Stimulated activated CD4-positive, alpha-beta T cell treated with anti-CD3 and anti-CD28 coated beads, Interleukin-12 subunit alpha, Interleukin-12 subunit beta, amount 100 ng/mL, for 4 hours (primary cell): ENCODE results near the gene UPP2.

Experiments used
- DNase-seq: peaks from one replicate; pipeline ENCODE4 v3.0.0-alpha.2; 2020

UPP2 gene

DNA sequence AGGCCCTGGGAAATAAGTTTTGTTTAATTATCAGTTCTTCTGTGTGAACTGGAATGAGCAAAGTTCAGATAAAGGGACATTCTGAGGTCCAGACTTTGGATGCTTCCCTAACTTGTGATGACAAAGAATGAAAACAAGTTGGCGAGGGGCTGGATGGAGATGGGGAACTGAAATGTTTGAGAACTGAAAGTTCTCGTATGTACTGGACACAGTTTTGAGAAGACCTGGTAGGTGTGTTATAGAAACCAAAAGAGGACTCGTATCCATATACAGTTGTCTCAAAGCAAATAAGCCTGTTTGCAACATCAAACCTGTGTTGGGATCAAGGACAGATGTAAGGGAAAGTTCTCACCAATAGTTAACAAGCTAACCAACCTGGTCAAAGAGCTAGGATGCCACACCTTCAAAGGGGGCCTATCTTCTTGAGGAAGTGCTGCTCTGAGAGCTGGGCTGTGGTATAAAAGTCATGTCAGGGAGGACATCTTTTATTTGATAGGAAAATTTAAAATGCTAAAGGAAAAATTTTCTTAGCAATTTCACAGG, at the start of gene UPP2:
Gene UPP2 (plus strand): TSS at position 493 of the 543 bp plus-strand sequence. CDS start 188 bp downstream, outside the sequence.
- DNase-seq = no peak

DNA sequence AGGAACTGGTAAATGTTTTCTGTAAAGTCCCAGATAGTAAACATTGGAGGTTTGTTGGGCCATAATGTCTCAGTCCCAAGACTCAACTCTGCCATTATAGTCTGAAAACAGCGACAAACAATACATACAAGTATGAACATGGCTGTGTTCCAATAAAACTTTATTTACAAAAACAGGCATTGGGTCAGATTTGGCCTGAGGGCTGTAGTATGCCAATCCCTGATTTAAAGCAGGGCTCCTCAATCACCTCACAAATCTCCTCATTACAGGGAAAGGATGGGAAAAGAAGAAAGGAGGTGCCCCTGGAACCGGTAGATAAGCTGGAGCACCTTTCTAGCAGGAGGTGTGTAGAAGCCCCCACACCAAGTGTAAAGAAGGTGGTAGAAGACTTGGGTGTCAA, 48.9 kb upstream of the UPP2 start:
- no peak for DNase-seq

DNA sequence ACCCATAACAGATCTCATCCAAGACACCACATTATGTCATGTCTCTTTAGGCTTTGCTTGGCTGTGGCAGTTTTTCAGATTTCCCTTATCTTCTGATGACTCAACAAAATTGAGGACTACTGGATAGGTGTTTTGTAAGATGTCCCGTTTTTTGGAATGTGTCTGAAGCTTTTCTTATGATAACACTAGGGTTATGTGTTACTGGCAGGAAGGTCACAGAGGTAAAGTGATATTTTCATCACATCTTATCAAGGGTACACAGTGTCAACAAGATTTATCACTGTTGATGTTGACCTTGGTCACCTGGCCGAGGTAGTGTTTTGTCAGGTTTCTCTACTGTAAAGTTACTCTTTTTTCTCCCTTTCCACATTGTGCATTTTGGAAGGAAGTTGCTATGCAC, 44.8 kb upstream of the UPP2 start:
- DNase-seq = no peak

DNA sequence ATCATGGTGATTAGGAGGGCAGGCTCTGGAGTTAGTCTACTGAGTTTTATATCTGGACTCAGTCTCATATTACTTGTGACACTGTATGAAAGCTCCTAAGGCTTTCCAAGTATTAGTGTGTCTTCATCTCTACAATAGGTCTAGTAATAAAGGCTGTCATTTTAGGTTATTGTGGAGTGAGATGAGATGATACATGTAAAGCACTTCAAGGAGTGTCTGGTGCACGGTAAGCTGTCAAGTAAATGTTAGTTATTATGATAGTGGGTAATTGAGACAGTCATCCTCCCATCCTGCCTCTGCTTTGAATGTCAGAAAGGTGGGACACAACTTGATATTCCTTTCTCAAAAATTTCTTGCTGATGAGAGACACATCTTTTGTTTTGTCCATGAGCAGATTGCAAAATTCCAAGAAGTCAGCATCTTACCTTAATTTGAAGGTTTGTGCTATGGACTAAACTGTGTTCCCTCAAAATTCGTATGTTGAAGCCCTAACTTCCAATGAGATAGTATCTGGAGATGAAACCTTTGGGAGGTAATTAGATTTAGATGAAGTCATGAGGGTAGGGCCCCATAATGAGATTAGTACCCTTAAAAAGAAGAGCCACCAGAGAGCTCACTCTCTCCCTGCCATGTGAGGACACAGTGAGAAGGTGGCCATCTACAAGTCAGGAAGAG, 41.4 kb upstream of the UPP2 start:
- DNase-seq = no peak

DNA sequence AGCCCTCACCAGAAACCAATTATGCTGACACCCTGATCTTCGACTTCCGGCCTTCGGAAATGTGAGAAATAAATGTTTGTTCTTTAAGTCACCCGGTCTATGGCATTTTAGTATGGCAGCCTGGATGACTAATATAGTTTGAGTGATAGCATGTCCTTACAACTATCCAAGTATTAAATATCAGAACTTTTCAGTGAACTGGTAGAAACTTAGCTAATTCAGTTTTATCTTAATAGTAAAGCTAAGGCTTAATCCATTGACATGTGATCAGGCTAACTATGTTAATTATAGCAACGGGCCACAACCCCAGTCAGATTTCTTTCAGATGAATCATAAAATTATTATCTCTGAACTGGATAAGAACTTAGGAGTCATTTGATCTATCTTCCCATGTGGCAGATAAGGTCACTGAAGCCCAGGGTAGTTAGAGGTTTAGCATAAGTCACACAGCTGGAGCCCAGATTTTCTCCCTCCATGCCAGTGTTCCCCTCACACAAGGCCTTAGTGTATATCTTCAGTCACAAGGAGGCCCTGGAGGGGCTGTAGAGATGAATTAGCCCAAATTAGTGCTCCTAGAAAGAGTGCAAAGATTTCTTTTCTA, 40.7 kb upstream of the UPP2 start:
- DNase-seq = no peak

DNA sequence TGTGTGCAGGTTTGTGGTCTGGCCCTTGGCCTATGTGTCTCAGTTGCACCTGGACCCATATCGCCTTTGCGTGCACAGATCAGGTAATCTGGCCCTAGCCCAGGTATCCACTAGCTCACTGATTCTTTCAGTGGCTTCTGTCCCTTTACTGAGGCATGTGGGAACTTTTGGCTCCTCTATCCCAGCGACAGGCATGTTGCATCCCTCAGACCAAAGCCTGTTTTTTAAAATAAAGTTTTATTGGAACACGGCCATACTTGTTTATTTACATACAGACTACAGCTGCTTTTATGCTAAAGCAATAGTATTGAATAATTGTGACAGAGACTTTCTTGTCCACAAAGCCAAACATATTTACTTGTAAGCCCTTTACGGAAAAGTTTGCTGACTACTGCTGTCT, 39.9 kb upstream of the UPP2 start:
- DNase-seq = no peak

DNA sequence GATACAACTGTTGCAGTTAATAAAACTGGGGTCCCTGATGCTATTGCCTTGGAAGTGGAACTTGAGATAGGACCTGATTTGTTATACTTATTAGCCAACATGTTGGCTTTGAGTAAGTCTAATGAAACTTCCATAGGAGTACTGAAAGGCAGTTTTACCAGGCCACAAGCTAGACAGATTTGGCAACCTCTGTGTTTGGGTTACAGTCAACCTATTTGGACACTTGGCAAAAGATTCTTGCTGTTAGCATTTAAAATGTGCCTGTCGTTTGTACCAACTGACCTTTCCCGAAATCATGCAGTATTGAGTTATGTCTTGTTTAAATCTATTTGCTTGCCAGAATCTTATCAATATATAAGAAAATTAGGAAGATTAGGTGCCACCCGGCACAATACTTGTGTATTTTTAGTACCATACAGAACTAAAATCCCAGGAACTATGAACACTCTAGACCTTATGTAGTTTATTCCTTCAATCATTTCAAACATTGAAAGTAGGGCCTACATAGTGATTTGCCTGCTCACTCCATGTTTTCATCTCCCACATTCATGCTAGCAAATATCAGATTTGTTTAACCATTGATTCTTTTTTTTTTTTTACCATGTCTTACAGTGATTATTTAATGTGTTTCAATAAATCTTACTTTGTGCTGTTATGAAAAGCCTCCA, 35.5 kb upstream of the UPP2 start:
- DNase-seq = no peak

DNA sequence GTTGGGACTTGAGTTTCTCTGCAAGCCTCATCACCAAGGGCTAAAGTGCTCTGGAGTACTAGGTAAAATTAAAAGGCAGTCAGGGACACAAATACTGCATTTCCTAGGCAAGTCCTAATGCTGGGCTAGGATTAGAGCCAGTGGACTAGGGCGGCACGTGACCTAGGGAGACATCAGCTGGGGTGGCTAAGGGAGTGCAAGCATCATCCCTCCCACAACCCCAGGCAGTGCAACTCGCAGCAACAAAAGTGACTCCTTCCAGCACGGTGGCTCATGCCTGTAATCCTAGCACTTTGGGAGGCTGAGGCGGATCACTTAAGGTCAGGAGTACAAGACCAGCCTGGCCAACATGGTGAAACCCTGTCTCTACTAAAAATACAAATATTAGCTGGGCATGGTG, 30.7 kb upstream of the UPP2 start:
- DNase-seq = no peak

DNA sequence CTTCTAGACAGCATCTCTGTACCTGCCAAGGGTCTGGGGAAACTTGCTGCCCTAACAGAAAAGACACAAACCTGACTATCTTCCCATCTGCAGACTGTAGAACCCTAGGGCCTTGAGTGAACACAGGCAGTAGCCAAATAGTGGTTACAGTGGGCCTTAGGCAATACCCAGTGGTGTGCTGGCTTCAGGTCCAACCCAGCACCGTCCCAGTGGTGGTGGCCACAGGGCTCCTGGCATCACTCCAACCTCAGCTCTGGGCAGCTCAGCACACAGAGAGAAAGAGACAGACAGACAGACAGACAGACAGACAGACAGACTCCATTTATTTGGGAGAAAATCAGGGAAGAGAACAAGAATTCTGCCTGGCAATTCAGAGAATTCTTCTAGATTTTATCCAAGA, 29.3 kb upstream of the UPP2 start:
- DNase-seq = no peak

DNA sequence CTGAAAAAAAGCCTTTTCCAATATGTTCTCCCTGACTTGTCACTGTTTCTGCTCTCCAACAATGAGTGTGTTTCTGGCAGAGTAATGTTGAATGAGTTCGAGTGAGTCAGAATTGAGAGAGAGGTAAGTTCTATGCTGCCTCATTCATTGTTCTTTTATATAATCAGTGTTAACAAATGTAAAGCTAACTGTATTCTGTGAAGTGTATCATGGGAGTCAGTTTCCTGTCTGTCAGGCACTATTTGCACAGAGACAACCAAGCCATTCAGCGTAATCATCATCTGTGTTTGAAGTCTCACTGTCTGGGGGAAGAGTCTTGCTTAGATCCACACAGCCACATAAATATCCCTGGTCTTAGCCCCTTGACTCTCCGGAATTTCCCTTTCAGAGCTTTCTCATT, 22.0 kb upstream of the UPP2 start:
- no peak for DNase-seq

DNA sequence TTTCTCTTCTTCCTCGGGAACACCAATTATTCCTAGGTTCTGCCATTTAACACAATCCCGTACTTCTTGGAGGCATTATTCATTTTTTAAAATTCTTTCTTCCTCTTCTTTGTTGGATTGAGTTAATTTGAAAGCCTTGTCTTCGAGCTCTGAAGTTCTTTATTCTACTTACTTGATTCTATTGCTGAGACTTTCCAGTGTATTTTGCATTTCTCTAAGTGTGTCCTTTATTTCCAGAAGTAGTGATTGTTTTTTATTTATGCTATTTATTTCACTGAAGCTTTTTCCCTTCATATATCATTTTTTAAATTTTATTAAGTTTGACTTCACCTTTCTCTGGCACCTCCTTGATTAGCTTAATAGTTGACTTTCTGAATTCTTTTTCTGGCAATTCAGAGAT, 13.6 kb upstream of the UPP2 start:
- DNase-seq = no peak

DNA sequence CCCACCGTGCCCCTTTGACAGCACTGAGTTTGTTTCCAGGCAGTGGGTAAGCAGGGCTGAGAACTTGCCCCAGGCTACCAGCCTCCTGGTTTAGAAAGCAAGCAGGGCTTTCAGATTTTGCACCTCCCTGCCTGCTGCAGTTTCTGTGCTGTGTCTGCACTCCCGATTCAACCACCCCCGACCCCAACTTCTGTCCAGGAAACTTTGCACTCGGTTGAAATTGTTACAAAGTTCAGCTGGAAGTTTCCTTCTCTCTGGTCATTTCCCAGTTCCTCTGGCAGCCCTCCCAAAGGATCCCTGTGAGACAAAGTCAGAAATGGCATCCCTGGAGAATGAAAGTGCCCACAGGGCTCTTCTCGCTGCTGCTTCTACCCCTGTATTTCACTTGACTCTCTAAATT, 12.4 kb upstream of the UPP2 start:
- DNase-seq = no peak

DNA sequence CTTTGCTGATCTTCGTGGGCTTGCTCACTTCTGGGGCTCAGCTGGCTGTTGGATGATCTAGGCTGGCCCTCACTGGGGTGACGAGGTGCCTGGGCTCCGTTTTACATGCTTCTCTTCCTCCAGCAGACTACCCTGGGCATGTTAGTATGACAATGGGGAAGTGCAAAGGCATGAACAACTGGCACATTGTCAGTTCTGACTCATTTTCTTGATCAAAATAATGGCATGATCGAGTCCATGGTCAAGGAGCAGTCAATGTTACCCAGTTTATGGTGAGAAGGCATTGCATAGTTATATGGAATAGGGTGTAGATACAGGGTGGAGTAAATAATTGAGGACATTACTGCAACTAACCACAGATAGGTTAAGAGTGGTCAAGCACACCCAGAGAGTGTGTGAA, 10.0 kb upstream of the UPP2 start:
- DNase-seq = no peak

DNA sequence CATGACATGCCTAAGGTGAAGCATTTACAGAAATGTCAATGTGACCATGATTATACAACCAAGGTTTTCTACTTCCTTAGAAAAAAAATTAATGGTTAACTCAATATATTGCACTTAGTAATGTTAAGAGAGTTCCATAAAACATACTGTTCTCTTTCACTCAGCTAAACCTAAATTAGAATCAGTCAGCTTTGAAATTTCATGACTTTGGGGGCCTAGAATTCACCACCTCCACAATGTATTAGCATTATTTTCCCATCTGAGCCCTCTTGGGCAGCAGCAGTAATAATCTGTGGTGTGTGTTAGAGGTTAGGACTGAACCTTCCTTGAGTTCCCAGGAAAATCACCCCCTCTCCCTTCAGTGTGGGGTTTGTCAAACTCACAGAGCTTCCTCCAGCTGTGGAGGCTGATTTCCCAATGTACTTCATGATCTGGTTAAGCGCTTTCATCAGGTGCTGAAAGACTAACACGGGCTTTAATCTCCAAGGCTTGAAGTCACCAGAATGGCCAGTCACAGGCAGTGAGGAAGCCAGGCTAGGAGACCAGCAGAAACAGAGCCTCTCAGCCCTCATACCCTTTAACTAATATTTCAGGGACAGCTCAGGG, 7.1 kb upstream of the UPP2 start:
- no peak for DNase-seq

DNA sequence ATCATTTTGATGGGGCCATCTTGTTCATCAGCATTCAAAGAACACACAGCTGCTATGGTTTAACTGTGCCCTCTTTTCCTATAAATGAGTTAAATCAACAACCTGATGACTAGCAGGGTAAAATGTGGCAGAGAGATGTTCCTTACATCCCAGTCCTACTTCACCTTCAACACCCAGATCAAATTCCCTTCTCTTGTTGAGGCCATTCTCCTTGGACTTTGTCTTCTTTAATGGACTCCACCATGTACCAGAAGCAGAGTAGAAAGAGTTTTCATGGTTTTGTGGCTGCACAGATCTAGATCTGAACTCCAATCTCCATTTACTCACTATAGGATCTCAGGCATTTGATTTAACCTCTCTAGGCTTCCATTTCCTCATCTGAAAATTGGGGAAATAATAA, 6.4 kb upstream of the UPP2 start:
- no peak for DNase-seq

DNA sequence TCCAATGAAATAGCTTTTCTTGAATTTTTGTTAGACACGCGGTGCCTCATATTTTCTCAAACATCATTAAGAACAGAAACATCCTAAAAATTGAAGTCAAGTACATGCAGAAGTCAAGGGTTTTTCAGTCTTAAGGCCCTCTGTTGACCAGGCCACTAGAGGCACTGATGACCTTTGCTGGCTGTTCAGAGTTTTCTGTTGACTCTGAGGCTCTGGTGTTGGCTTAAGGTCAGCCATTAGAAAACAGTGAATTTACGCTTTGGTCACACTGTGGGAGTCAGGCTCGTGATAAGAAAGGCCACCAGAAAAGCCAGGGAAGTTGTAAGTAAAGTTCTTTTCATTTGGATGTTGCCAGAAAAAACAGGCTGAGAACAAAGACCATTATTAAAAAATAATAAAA, 5.8 kb upstream of the UPP2 start:
- DNase-seq = no peak

DNA sequence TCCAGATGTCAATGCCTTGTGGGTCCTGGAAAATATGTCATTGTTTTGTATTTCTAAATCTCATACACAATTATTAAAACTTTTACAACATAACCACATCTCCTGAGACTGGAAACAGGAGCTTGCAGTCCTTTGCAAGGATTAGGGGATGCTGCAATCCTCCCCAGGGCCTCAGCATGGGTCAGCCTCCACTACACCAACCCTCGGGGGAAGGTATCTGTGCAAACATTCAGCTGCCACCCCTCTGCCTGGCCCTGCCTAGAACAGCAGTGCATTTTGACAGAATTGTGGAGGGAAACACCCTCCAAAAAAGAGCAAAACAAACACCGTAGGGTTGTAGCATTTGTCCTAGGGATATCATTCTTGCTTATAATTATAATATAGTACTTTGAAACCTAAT, 4.2 kb upstream of the UPP2 start:
- DNase-seq = no peak

DNA sequence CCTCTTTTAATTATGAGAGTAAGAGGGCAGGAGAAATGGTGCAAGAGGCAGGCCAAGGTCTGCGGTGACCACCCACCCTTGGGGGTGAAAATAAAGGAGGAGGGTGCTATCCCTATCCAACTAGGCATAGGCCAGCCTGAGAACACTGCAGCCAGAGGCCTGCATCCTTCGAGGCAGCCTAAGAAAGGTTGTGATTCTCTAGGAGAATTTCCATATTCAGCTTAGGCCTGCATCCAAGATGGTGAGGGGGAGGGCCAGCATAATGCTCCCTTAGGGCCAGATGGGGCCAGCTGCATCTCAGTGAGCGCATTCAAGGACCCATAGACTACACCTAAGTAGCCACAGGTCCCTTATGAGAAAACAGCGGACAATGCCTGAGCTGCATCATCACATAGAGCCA, 3.5 kb upstream of the UPP2 start:
- DNase-seq = no peak

DNA sequence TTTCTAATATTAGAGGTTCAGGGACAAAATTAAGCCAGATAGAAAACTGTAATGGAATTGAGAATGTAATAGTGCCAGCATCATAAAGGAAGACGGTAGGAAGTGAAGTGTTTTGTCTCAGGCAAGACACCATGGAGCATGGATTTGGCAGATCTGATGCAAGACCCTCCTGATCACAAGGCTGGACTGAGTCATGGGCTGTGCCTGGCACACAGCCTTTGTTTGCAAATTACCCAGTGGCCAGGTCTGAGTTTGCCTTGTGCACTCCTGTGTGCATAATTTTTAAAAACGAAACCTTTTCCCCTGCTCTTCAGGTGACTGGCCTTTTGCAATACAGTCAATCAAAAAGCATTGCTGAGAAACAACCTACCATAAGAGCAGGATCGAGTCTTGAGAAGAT, 2.0 kb upstream of the UPP2 start:
- no peak for DNase-seq

DNA sequence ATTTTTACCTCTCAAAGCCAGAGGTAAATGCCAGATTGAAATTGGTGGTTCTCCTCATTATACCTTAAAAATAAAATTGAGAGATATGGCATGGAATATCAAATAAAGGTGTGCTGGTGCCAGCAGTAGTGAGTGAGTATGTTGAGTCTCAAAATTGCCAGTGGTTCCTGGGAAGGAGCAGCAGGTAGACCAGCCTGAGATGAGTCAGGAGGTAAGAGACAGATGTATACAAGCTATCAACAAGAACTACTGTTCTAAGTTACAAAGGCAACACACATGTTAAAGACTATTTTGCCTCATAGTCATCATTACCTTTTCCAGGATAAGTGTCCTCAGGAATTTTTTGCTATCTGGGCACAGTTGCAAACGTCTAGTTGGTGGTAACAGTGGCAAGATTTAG, 1.3 kb upstream of the UPP2 start:
- no peak for DNase-seq

DNA sequence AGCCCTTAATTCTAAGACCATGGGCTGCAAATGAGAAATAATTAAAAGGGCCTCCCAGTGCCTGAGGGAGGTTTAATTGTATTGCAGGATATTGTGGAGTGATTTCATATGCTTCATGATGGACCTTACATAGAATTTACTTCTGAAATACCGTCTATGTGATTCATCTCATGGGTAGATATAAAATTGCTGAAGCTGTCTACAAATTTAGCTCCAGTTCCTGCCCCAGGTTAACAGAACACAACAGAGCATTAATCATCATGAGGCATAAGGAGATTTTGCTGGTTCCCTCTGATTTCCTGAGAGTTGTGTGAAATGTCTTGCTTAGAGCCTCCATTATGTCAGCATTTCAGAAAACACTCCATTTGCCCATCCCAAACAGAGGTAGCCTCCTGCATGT, 770 bp downstream of the UPP2 start:
- DNase-seq = no peak

DNA sequence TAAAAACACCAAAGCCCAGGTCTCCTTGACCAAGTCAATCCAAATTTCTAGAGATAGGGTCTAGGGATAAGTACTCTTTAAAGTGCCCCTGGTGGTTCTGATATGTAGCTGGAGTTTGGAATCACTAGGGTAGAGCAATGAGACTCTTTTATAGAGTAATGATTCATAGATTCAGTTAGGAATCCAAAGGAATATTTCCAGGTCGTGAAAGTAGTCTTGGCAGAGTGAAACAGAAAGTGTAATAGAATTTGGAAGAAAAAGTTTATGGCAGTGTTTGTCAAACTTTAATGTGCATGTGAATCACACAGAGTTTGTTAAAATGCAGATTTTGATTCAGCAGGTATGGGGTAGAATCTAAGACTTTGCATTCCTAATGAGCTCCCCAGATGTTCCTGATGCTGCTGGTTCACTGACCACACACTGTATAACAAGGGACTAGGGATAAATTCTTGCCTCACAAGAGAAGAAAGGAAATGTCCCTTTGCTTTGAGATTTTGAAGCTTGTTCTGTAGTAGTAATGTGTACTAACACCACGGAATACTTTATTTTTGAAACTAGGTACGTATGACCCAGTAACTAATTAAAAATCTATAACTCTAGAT, 1.8 kb downstream of the UPP2 start:
- no peak for DNase-seq

DNA sequence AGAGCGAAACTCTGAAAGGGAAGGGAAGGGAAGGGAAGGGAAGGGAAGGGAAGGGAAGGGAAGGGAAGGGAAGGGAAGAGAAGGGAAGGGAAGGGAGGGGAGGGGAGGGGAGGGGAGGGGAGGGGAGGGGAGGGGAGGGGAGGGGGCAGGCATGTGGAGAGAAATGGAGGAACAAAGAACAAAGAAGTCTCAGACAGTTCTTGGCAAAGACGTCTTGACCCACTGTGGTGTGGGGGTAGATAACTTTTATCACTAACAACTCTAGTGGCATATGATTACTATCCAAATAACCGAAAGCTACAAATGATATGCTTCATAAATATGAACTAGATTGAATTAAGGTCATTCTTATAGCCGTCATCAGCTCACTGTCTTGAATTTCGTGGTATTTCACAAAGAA, 3.2 kb downstream of the UPP2 start:
- DNase-seq = no peak

DNA sequence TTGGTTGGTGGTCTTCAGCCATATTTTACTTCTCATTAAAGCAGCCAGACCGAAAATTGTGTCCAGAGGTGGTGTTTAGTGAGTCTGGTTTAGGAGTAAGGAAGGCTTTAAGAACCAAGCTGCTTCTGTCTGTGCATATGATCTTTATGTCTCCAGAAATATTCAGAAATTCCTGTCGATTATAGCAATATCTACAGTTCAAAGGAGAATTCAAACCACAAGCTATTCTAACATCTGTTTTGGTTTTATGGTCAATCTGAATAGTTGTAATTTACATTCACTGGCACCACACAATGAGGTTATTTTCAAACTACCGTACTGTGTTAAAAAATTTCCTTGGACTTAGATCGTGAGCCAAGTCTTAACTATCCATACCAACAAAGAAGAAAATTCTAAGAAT, 11.3 kb downstream of the UPP2 start:
- no peak for DNase-seq
